Pancreas (tissue), 10 donors: ENCODE results near the gene TPSB2. TPM values are rescaled to one million over a fixed set of nuclear protein-coding genes. Genes with fewer than 3 reads are reported as not detected.
A peak's percentile ranks its signal among the peaks of the same experiment; 100 is the strongest.
"Not testable (repeated sequence)": the region's sequence is repeated elsewhere in the genome, so short reads cannot be mapped to it uniquely, and the experiment has no call there.

Experiments
- ATAC-seq, 4 donors: fragments of 200-7000 bp; cut with Tn5 transposase; one replicate each; pipeline versions ENCODE4 v1.8.0 to v1.9.1; 2020; ENCODE audit warnings: mild to moderate bottlenecking in 4 of 4, moderate library complexity in 4 of 4
- DNase-seq, 6 donors: peaks; one replicate each; pipeline ENCODE4 v3.0.0-alpha.2; 2020
- FAIRE-seq: peaks from 2 replicates; lab custom pipeline; 2012; peaks lifted over from hg19 to GRCh38; lab: Jason Lieb, UNC
- H3K27ac ChIP-seq, 4 donors: fragments of 200-600 bp; sonication (generic); 1 replicate in 3 of 4; 2 replicates in 1 of 4; pipeline versions ENCODE4 v1.5.0 to v1.8.0; 2020
- H3K27me3 ChIP-seq, 4 donors: fragments of 200-600 bp; one replicate each; pipeline ENCODE4 v1.8.0; 2021
- H3K36me3 ChIP-seq, 3 donors: fragments of 200-600 bp; sonication (generic) in 1 of 3; one replicate each; pipeline versions ENCODE4 v1.5.0 to v1.8.0; 2020 to 2021
- H3K4me1 ChIP-seq, 3 donors: fragments of 200-600 bp; one replicate each; pipeline ENCODE4 v1.8.0; 2021
- H3K4me3 ChIP-seq, 4 donors: fragments of 200-600 bp; sonication (generic) in 2 of 4; one replicate each; pipeline versions ENCODE4 v1.5.0 to v1.8.0; 2020 to 2021
- H3K9me3 ChIP-seq, 4 donors: fragments of 200-600 bp; one replicate each; pipeline ENCODE4 v1.8.0; 2021
- CTCF ChIP-seq, 4 donors: fragments of 200-600 bp; sonication (generic) in 3 of 4; IDR thresholded peaks; one replicate each; pipeline versions ENCODE4 v1.5.0 to v1.8.0; 2021; ENCODE audit warnings: antibody characterized with exemption in 4 of 4
- WGBS, 2 donors: extraction: QIAGEN DNeasy Blood & Tissue Kit; methylation state at CpG; one replicate each; pipeline ENCODE4 v1.1.7; 2013; 5-methylcytosine and 5-hydroxymethylcytosine counted together
- intact Hi-C, 3 donors: fragments of 100-400 bp; cut with DNase I; formaldehyde crosslinking; loops; one replicate each; pipeline versions ENCODE4 v1.11.1 to v1.14.2; 2022
- polyA plus RNA-seq, 2 donors: library from polyadenylated mRNA; stranded (reverse); fragments of 200-250 nt; gene quantifications; one replicate each; pipeline ENCODE4 v1.2.3, GENCODE V29; 2013
- total RNA-seq, 6 donors: library from RNA; stranded (reverse); fragmentation: NEBNext Ultra II Directional in 4 of 6; extraction: Animal tissue kit (Norgen Biotek cat#: 25700) in 4 of 6; gene quantifications; one replicate each; pipeline versions ENCODE4 v1.2.1 to v1.2.4, GENCODE V29; 2021 to 2023
- donor health status: healthy with polysubstance abuse.
- donor health status: DM: no; HTN: no; CAD: no; lungs with moderate emphysema.
- donor health status: DM: no; HTN: no; CAD: no.
- donor health status: control.
- donor health status: control.
- donor health status: Bipolar disorder and iron deficiency.
- donor health status: DM: yes; HTN: yes; CAD: no.
- donor health status: DM: no; HTN: no; CAD: no.
- donor health status: DM: no; HTN: no; CAD: no.
- donor health status: DM: yes; HTN: yes; CAD: no.

TPSB2 gene
- total and polyA plus RNA-seq, 8 donors: 0.69 to 12.2 (median 4.9) TPM

DNA sequence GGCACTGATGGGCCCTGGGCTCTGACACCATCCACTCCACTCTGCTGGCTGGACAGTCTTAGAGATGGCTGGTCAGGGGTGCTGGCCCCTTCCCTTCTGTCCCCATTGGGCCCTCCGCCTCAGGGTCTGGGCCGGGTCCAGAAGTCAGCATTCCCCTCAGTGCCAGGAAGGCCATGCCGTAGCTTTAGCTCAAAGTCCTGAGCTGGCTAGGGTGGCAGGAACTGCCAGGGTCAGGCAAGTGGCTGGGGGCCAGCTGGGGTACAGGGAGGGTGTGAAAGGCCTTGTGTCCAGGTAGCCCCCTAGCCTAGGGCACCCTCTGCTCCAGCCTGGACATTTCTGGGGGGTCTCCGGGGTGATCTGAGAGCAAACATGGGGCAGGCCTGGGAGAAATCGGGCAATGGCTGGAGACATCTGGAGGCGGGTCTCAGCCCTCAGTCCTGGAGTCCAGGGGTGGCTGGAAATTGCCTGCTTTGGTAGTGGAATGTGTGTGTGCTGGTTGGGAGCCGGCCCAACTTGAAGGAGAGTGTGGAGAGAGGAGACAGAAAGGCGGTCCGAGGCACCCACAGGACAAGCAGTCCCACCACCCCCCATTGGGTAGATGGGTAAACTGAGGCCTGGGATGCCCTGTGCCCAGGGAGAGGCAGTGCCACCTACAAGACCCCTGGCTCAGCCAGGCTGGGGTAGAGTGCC, 37.5 kb downstream of the TPSB2 start:
- DNase-seq (no peak), FAIRE-seq (no peak), ATAC-seq (no peak)
- Histone ChIP-seq H3K9me3 (no peaks in the 10 kb centered on the region), H3K27ac (no peak overlapping the region), H3K36me3 (no peaks in the 10 kb centered on the region), H3K4me3 (no peak overlapping the region), H3K27me3 (no peaks in the 10 kb centered on the region), H3K4me1 (no peaks in the 10 kb centered on the region)
- 68 to 86% methylated on average over 9 of the region's 9 CpGs for WGBS, 2 donors
- no peak for TF ChIP-seq CTCF (IDR thresholded peaks at IDR 0.05)
- intact Hi-C loops: loop anchor here in 1 of 3 donors (10.0 kb wide), 1 partner anchor 378 kb away; no protein-coding TSS in a partner anchor

- not testable (repeated sequence) for H3K27me3 ChIP-seq, H3K4me1 ChIP-seq, ATAC-seq, H3K27ac ChIP-seq, H3K4me3 ChIP-seq, H3K36me3 ChIP-seq, H3K9me3 ChIP-seq, DNase-seq, FAIRE-seq
- WGBS, 2 donors: 76 to 82% methylated on average over 11 of the region's 11 CpGs
- intact Hi-C loops: loop anchor here in 1 of 3 donors (10.0 kb wide), 1 partner anchor 376 kb away; no protein-coding TSS in a partner anchor
Measured at GRCh38 chr16:1190789-1191188, 39.2 kb downstream of the TPSB2 start.

- intact Hi-C loops: no loop called here
- no peaks in the 10 kb centered on the region for H3K27me3 ChIP-seq
- DNase-seq (no peak), FAIRE-seq (no peak), ATAC-seq (no peak)
- WGBS, 2 donors: 48 to 57% methylated on average over 7 of the region's 7 CpGs
- no peaks in the 10 kb centered on the region for H3K4me1 ChIP-seq
- no peaks in the 10 kb centered on the region for H3K36me3 ChIP-seq
- no peak for TF ChIP-seq CTCF (IDR thresholded peaks at IDR 0.05)
- H3K27ac ChIP-seq: no peak overlapping the region
- no peak overlapping the region for H3K4me3 ChIP-seq
- H3K9me3 ChIP-seq: no peaks in the 10 kb centered on the region
Measured at GRCh38 chr16:1189455-1189854, 40.5 kb downstream of the TPSB2 start.

DNA sequence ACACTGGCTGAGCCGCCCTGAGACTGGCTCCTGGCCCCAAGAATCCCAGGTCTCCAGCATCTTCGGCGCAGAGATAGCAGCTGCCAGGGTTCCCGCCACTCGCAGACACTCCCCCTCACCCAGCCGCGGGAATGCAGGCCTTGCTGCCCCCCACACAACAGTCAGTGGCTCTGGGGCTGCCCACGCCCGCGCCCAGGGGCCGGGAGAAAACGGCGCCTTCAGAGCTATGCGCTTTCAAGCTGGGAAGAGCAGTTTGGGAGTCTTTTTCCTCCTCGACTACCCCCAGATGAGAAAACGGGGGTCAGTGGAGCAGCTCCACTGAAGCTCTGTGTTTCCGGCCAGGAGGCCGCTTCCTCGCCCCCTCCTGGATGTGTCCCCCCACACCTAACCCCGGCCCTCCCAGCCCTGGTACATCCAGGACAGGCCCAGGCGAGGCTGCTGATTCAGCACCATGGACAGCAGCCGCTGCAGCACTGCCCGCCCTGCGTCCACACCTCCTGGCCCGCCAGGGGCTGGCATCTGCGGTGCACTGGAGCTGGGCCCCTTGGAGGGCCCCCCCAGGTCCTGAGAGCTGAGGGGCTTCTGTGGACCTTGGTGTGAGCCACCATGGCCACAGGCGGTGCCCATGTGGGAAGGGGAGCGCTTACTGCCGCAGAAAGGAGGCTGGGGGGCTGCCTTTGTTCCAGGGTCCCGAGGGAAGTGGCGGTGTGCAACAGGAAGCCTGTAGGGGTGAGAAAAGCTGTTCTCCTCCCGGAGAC, 41.4 kb downstream of the TPSB2 start:
- FAIRE-seq (no peak), ATAC-seq (peak; percentile 70 to 92 (median 78)), DNase-seq (peak; percentile 40 to 91 (median 72))
- Histone ChIP-seq H3K9me3 (no peaks in the 10 kb centered on the region), H3K4me1 (no peaks in the 10 kb centered on the region), H3K36me3 (no peaks in the 10 kb centered on the region), H3K27ac (no peak overlapping the region), H3K27me3 (no peaks in the 10 kb centered on the region), H3K4me3 (no peak overlapping the region)
- intact Hi-C loops: no loop called here
- TF ChIP-seq CTCF (IDR thresholded peaks at IDR 0.05): no peak
- 28 to 34% methylated on average over 32 of the region's 32 CpGs for WGBS, 2 donors

- WGBS, 2 donors: 85 to 87% methylated on average over 44 to 86 of the region's 86 CpGs
- intact Hi-C loops, H3K4me3 ChIP-seq, FAIRE-seq, H3K4me1 ChIP-seq, H3K36me3 ChIP-seq, H3K27ac ChIP-seq, H3K27me3 ChIP-seq, H3K9me3 ChIP-seq, DNase-seq, ATAC-seq: not testable (repeated sequence)
Measured at GRCh38 chr16:1185460-1186207, 44.4 kb downstream of the TPSB2 start.
